ENCODE results near the gene ZNF500.
A peak's percentile ranks its signal among the peaks of the same experiment; 100 is the strongest.
"Not testable (repeated sequence)": the region's sequence is repeated elsewhere in the genome, so short reads cannot be mapped to it uniquely, and the experiment has no call there.

Gene ZNF500

DNA sequence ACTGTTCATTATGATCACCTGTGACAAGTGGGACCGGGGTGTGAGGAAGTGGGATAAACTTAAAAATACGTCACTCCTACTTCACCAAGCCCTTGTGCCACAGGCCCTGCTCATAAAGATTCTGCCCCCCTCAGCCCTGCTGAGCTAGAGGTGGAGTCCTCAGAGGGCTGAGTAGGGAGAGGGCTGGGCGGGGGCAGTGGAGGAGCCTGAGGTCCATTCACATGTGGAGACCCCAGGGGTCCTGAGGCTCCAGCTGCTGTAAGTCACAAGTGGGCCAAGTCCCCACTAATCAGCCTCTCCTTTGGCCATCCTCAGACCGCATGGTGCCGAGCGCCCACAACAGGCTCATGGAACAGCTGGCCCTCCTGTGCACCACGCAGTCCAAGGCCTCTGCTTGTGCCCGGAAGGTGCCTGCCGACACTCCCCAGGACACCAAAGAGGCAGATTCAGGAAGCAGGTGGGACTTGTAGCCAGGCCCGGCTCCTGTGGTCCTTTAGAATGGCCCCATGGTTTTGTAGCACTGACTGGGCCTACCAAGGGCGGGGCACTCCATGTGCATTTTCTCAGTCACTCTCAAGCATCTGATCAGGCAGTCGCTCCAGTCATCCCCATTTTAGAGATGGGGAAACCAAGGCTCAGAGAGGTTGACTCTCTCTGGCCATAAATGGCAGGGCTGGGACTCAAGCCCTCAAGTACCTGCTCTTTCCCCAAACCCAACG is 22.2 kb downstream of the ZNF500 start:
- no peak overlapping the region for H3K27ac ChIP-seq (ENCODE audit: extremely low read depth, low read depth, low read length)
- no peaks in the 10 kb centered on the region for H3K4me1 ChIP-seq (ENCODE audit: control insufficient read depth, insufficient read depth, low read length)
- TF ChIP-seq ZNF223 (tag by site-specific recombination; IDR thresholded peaks at IDR 0.05), result no peak
- peak; percentile 90 for TF ChIP-seq ZIC2 (tag by site-specific recombination; IDR thresholded peaks at IDR 0.05)
- TF ChIP-seq ZNF777 (tag by site-specific recombination; IDR thresholded peaks at IDR 0.05; ENCODE audit: borderline replicate concordance), result no peak
- TF ChIP-seq ZNF555 (tag by site-specific recombination; conservative IDR thresholded peaks at IDR 0.05), result no peak
- TF ChIP-seq PRDM1 (tag by site-specific recombination; IDR thresholded peaks at IDR 0.05), result no peak
- peaks cover 0 to 4% of the 10 kb centered on the region in 2 experiments; a peak in 2 of 3 replicates for H3K36me3 ChIP-seq (ENCODE audit: control insufficient read depth in 2 of 2, insufficient read depth in 1 of 2, low read length in 2 of 2)
- ChIA-PET POLR2A (interaction anchor here (1.7 kb wide), 1 partner anchor 10 kb away, joined by 5 read pairs; the partner anchor contains the start of genes ANKS3 and DNAAF8), CTCF (no interaction called here)
- no peak overlapping the region for H3K4me3 ChIP-seq (ENCODE audit: low read depth, low read length)
- no peaks in the 10 kb centered on the region for H3K9me3 ChIP-seq (ENCODE audit: control insufficient read depth, insufficient read depth, low read depth, low read length)

DNA sequence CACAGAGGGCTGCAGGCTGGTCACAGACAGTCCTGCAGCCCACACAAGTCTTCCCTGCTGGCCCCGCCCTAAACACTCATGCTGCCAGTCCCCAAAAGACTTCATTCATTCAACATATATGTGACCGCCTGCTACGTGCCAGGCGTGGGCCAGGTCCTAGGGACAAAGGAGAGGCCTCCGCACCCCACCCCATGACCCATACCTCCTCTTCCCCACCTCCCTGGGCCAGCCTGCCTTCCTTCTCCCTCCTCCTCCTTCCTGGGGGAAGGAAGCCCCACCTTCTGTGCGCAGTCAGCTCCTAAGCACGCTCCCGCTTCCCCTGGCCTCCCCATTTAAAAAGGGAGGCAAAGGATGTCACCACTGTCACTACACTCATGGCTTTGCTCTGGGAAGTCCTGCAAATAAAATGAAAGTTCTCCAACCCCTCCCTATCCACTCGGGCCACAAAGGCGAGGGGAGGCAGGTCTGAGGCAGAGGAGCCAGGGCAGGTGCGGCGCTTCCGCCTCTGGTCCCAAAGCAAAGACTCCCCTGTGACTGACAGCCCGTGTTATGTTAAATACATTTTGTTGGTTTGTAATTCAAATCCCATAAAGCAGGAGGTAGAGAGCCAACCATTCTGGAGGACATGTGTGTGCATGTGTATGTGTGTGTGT is 23.6 kb downstream of the ZNF500 start:
- no peak overlapping the region for H3K4me3 ChIP-seq (ENCODE audit: low read depth, low read length)
- H3K9me3 ChIP-seq (ENCODE audit: control insufficient read depth, insufficient read depth, low read depth, low read length), result no peaks in the 10 kb centered on the region
- no peaks in the 10 kb centered on the region for H3K4me1 ChIP-seq (ENCODE audit: control insufficient read depth, insufficient read depth, low read length)
- POLR2A ChIA-PET, result no interaction called here
- H3K27ac ChIP-seq (ENCODE audit: extremely low read depth, low read depth, low read length), result no peak overlapping the region
- CTCF ChIA-PET, result interaction anchor here (0.5 kb wide), 1 partner anchor 60 kb away, joined by 4 read pairs; no protein-coding TSS in a partner anchor
- TF ChIP-seq SETDB1 (IDR thresholded peaks at IDR 0.05; ENCODE audit: insufficient read length, low read length) (no peak), HOXD13 (CRISPR knock-in tag; IDR thresholded peaks at IDR 0.05; ENCODE audit: borderline replicate concordance) (no peak), ZNF394 (tag by site-specific recombination; IDR thresholded peaks at IDR 0.05; ENCODE audit: borderline replicate concordance) (no peak), ZNF341 (tag by site-specific recombination; IDR thresholded peaks at IDR 0.05; ENCODE audit: low read depth) (no peak)
- TF ChIP-seq, protein P1, sequence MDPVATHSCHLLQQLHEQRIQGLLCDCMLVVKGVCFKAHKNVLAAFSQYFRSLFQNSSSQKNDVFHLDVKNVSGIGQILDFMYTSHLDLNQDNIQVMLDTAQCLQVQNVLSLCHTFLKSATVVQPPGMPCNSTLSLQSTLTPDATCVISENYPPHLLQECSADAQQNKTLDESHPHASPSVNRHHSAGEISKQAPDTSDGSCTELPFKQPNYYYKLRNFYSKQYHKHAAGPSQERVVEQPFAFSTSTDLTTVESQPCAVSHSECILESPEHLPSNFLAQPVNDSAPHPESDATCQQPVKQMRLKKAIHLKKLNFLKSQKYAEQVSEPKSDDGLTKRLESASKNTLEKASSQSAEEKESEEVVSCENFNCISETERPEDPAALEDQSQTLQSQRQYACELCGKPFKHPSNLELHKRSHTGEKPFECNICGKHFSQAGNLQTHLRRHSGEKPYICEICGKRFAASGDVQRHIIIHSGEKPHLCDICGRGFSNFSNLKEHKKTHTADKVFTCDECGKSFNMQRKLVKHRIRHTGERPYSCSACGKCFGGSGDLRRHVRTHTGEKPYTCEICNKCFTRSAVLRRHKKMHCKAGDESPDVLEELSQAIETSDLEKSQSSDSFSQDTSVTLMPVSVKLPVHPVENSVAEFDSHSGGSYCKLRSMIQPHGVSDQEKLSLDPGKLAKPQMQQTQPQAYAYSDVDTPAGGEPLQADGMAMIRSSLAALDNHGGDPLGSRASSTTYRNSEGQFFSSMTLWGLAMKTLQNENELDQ (tag by site-specific recombination; IDR thresholded peaks at IDR 0.05; ENCODE audit: low read depth), result no peak
- no peaks in the 10 kb centered on the region for H3K36me3 ChIP-seq (ENCODE audit: control insufficient read depth in 2 of 2, insufficient read depth in 1 of 2, low read length in 2 of 2)

- not testable (repeated sequence) for H3K27ac ChIP-seq (ENCODE audit: extremely low read depth, low read depth, low read length); H3K4me3 ChIP-seq (ENCODE audit: low read depth, low read length); H3K36me3 ChIP-seq (ENCODE audit: control insufficient read depth in 2 of 2, insufficient read depth in 1 of 2, low read length in 2 of 2); H3K4me1 ChIP-seq (ENCODE audit: control insufficient read depth, insufficient read depth, low read length); H3K9me3 ChIP-seq (ENCODE audit: control insufficient read depth, insufficient read depth, low read depth, low read length)
- ChIA-PET CTCF (interaction anchor here (0.7 kb wide), 1 partner anchor 81 kb away, joined by 4 read pairs; no protein-coding TSS in a partner anchor), POLR2A (interaction anchor here (0.7 kb wide), 3 partner anchors 37 to 123 kb away, joined by 3 to 7 read pairs (median 4); no protein-coding TSS in a partner anchor)
- TF ChIP-seq ZNF121 (tag by site-specific recombination; IDR thresholded peaks at IDR 0.05), result peak; percentile 88
- 0 out of 2 replicates have a peak, but pooled peaks have one; percentile 15 for TF ChIP-seq ZFHX2 (tag by site-specific recombination; conservative IDR thresholded peaks at IDR 0.05)
Measured at GRCh38 chr16:4738370-4738769, 28.6 kb downstream of the ZNF500 start.

DNA sequence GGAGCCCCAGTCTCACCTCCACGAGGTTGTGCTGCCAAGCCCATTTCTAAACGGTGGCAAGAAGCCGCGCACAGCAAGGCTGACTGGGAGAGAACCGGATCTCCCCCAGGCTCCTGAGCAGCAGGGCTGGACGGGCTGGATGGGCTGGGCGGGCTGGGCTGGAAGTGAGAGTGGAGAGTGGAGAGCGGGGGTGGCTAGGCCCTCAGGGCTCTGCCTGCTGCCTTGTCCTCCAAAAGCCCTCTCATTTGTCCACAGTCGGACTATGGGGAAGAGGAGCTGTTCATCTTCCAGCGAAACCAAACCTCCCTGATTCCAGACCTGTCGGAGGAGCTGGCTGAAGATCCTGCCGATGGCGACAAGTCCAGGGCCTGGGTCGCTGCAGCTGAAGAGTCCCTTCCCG is 29.4 kb downstream of the ZNF500 start:
- no peaks in the 10 kb centered on the region for H3K9me3 ChIP-seq (ENCODE audit: control insufficient read depth, insufficient read depth, low read depth, low read length)
- no peak overlapping the region for H3K4me3 ChIP-seq (ENCODE audit: low read depth, low read length)
- H3K27ac ChIP-seq (ENCODE audit: extremely low read depth, low read depth, low read length), result no peak overlapping the region
- ChIA-PET POLR2A (no interaction called here), CTCF (interaction anchor here (0.7 kb wide), 1 partner anchor 82 kb away, joined by 4 read pairs; no protein-coding TSS in a partner anchor)
- TF ChIP-seq ZNF660 (tag by site-specific recombination; IDR thresholded peaks at IDR 0.05), result no peak
- TF ChIP-seq ZBTB10 (tag by site-specific recombination; IDR thresholded peaks at IDR 0.05), result no peak
- no peak for TF ChIP-seq ZNF114 (tag by site-specific recombination; IDR thresholded peaks at IDR 0.05)
- TF ChIP-seq ZNF707 (tag by site-specific recombination; IDR thresholded peaks at IDR 0.05), result no peak
- no peak for TF ChIP-seq ZNF658 (tag by site-specific recombination; IDR thresholded peaks at IDR 0.05)
- no peak for TF ChIP-seq ZNF2 (tag by site-specific recombination; IDR thresholded peaks at IDR 0.05)
- no peak for TF ChIP-seq KLF7 (tag by site-specific recombination; IDR thresholded peaks at IDR 0.05; ENCODE audit: borderline replicate concordance)
- no peak for TF ChIP-seq ZNF560 (tag by site-specific recombination; IDR thresholded peaks at IDR 0.05; ENCODE audit: borderline replicate concordance)
- TF ChIP-seq ZNF10 (tag by site-specific recombination; IDR thresholded peaks at IDR 0.05), result no peak
- no peaks in the 10 kb centered on the region for H3K36me3 ChIP-seq (ENCODE audit: control insufficient read depth in 2 of 2, insufficient read depth in 1 of 2, low read length in 2 of 2)
- no peaks in the 10 kb centered on the region for H3K4me1 ChIP-seq (ENCODE audit: control insufficient read depth, insufficient read depth, low read length)

Data from HEK293 (cell line).